Bladder microvascular endothelial cell (primary cell): ENCODE results near the gene OST4. TPM values are rescaled to one million over a fixed set of nuclear protein-coding genes. Genes with fewer than 3 reads are reported as not detected.

Experiments used
- total RNA-seq: library from RNA; depleted of rRNA; stranded (reverse); fragments of >200 nt; gene quantifications from 2 replicates; pipeline ENCODE4 v1.2.3, GENCODE V29; 2014

Gene OST4
- 391 and 400 TPM in 2 replicates for total RNA-seq

DNA sequence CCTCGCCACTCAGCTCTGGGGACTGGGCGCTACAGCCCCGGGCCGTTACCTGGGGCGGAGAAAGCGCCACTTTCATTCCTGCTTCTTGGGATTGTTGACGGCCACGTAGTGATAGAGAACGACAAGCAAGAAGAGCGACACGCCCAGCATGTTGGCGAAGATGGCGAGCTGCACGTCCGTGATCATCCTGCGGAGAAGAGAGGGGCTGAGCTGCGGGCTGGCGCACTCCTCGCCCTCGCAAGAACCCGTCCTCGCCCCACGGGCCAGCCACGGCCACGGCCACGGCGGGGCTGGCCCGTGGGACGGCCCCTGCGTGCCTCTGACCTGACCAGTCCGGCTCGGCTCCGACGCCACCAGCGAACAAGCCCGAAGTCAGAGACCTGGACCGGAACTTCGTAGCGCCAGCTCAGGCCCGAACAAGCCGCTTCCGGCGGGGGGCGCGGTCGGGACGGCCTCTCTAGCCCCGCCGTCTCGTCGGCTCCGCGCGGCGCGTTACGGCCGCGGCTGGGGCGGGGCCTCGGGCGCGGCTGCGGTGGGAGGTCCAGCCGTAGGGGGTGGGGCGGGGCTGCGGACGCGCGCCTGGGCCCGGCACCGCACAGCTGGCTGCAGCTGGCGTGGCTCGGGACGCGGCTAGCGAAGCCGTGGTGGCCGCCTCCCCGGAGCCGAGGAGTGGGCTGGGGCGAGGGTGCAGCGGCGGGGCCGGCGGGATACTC lies at the start of gene OST4:
Gene OST4, minus strand, starts transcription at position 378 of the 713 bp plus-strand sequence.

DNA sequence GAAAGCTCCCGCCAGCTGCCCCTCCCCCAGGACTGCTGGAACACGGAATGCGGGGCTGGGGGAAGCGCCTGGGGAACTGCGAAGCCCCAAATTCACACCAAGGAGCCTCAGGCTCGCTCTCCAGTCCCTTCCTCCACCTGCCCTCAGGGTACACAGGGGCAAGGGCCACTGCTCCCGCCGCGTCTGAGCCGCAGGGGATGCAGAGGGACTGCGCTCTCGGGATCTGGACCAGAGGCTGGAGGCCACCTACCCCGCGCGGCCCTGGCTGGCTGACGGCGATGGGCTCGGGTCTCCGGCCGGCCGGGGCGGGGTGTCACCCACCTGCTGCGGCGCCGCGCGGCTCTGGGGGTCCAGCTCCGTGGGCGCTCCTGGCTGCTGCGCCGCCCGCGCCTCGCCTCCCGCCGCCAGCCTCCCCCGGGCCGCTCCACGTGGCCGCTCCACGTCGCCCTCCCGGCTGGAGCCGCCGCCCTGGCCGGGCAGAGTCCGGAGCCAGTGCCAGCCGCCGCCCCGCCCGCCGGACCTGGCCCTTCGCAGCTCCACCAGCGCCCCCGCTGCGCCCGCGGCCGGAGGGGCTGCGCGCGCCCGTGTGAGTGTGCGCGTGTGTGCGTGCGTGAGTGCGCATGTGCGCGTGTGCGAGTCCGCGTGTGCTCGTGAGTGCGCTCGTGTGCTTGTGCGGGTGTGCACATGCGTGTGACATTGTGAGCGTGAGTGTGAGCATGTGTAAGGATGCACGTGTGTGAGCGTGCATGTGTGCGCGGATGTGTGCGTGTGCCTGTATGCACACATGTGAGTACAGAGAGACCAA lies 47.3 kb upstream of the OST4 start, which contains the start of gene CGREF1:
Gene CGREF1, minus strand, starts transcription at position 604 of the 805 bp plus-strand sequence. CDS start 14,762 bp downstream, outside the sequence.

DNA sequence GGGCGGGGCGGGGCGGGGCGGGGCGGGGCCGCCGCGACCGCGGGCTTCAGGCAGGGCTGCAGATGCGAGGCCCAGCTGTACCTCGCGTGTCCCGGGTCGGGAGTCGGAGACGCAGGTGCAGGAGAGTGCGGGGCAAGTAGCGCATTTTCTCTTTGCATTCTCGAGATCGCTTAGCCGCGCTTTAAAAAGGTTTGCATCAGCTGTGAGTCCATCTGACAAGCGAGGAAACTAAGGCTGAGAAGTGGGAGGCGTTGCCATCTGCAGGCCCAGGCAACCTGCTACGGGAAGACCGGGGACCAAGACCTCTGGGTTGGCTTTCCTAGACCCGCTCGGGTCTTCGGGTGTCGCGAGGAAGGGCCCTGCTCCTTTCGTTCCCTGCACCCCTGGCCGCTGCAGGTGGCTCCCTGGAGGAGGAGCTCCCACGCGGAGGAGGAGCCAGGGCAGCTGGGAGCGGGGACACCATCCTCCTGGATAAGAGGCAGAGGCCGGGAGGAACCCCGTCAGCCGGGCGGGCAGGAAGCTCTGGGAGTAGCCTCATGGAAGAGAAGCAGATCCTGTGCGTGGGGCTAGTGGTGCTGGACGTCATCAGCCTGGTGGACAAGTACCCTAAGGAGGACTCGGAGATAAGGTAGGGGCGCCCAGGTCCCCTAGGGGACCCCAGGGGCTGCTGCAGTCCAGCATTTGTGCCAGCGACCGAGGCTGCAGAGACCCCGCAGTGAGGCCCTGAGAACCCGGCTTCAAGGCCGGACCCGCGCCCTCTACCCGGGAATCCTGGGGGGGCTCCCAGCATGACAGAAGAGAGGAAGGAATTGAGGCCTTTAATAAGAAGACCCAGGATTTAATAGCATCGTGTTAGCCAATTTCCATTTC lies 15.5 kb upstream of the OST4 start, which contains the start of gene KHK:
Gene KHK, plus strand, starts transcription at position 49 of the 870 bp plus-strand sequence. Its CDS starts 488 bp downstream, at position 537.

DNA sequence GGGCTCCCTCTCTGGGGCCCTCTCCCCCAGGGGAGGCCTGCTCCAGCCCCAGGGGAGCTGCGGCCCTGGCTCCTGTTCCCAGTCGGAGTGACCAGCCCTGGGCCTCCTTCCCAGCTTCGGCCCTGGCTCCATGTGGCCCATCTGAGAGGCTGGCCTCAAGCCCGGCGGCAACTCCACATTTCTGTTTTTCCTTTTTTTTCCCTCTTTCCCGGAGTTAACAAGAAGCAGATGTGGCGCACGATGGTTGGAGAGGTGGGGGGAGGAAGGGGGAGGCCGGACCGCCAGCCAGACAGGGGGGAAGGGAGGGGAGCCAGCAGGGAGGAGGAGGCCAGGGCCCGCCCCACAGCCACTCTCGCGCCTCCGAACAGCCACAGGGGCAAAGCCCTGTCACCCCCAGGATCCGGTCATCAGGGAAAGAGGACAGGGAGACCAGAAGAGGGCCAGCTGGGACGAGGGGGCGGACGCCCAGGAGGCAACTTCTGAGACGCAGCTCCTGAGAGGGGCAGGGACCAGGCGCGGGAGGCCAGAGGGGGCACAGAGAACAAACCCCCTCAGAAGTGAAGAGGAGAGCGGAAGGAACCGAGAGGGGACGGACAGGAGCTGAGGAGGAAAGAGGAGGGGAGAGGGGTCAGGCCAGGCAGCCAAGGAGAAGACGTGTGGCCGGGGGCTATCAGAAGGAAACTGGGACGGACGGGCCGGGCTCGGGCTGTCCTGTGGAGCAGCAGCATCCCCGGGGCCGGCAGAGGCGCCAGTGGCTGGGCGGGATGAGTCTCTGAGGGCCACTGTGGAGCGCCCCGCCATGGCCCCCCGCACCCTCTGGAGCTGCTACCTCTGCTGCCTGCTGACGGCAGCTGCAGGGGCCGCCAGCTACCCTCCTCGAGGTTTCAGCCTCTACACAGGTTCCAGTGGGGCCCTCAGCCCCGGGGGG lies 7.1 kb upstream of the OST4 start, which contains the start of gene EMILIN1:
Gene EMILIN1, plus strand, starts transcription at position 349 of the 928 bp plus-strand sequence. Its CDS starts 451 bp downstream, at position 800.

DNA sequence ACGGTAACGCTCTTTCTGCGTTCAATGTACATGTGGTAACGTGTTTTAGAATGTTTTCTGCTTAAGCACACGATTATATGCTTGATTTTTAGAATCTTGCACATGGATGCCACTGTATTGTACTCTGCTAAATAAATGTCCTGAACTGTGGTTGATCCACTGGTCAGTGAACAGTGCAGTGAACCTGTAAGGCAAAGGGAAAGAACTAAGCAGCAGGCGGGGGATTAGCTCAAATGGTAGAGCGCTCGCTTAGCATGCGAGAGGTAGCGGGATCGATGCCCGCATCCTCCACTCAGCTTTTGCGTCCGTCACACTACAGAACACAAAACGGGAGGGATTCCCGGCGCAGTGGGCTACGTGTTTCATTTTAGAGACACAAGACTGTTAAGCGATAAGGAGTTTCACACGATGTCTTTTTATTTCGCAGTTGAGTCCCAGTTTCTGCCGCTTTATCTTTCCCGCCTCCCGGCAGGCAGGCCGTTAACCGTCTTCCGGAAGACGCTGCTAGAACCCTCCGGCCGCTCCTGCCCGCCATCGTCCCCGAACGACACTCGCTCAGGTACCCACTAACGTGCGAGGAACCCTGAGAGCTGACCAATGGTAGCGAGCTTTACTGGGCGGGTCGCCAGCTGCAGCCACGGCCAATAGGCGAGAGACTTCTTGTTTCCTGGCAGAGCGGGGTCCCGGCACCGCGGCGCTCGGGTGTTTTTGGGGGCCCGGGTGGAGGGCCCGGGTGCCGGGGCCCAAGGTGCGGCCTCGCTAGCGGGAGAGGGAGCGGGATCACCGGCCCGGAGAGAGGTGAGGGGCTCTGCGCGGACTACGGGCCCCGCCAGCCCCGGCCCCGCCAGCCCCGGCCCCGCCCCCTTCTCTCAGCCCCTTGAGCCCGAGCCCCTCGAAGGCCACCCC lies 20.2 kb downstream of the OST4 start, which contains the start of gene AGBL5:
Gene AGBL5, plus strand, starts transcription at position 673 of the 906 bp plus-strand sequence. CDS start 1,291 bp downstream, outside the sequence.

DNA sequence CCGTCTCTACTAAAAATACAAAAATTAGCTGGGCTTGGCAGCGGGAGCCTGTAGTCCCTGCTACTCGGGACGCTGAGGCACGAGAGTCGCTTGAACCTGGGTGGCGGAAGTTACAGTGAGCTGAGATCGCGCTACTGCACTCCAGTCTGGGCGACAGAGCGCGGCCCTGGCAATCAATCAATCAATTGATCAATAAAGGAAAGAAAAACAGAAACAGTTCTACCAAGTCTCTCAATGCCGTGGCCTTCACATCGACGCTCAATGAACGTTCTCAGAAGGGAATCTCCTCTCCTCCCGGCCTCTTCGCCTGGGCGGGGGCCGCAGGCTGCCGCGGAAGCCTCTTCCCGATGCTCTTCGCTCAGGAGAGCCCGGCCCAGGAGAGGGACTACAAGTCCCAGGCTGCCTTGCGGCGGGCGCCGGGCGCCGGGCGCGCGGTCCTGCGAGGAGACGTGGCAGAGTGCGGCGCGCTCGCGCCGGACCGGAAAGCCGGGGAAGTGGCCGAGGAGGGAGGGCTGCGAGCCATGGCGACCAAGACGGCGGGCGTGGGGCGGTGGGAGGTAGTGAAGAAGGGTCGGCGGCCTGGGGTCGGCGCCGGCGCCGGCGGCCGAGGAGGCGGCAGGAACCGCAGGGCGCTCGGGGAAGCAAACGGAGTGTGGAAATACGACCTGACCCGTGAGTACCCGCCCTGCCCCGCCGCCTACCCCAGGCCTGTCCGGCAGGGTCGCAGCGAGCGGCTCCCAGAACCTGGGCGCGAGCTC lies 38.8 kb downstream of the OST4 start, which contains the start of gene TMEM214:
Gene TMEM214, plus strand, starts transcription at position 471 of the 758 bp plus-strand sequence. Its CDS starts 51 bp downstream, at position 522.

Other genes with a start within 250 kb of the OST4 start
- not detected in 2 replicates for gene DPYSL5, start 223.5 kb downstream of the OST4 start, total RNA-seq
- gene MAPRE3, start 101.0 kb downstream of the OST4 start, total RNA-seq, result 0.49 and 1.6 TPM in 2 replicates
- gene TMEM214, start 38.7 kb downstream of the OST4 start, total RNA-seq, result 14.1 and 33.0 TPM in 2 replicates
- 10.4 and 13.0 TPM in 2 replicates for gene AGBL5, start 20.0 kb downstream of the OST4 start, total RNA-seq
- 2.3 and 49.0 TPM in 2 replicates for gene EMILIN1, start 7.0 kb upstream of the OST4 start, total RNA-seq
- gene KHK, start 15.1 kb upstream of the OST4 start, total RNA-seq, result 2.8 and 4.5 TPM in 2 replicates
- gene CGREF1, start 47.5 kb upstream of the OST4 start, total RNA-seq, result 0.65 and 2.3 TPM in 2 replicates
- gene ABHD1, start 52.2 kb upstream of the OST4 start, total RNA-seq, result 0.06 TPM in 1 of 2 replicates, not detected in the other
- 23.2 and 61.4 TPM in 2 replicates for gene PREB, start 63.0 kb upstream of the OST4 start, total RNA-seq
- gene PRR30, start 67.8 kb upstream of the OST4 start, total RNA-seq, result not detected in 2 replicates
- gene TCF23, start 77.3 kb upstream of the OST4 start, total RNA-seq, result not detected in 2 replicates
- 95.0 and 112 TPM in 2 replicates for gene ATRAID, start 140.4 kb upstream of the OST4 start, total RNA-seq
- gene SLC5A6, start 140.6 kb upstream of the OST4 start, total RNA-seq, result 10.7 and 57.2 TPM in 2 replicates
- 27.0 and 81.6 TPM in 2 replicates for gene CAD, start 145.7 kb upstream of the OST4 start, total RNA-seq
- 0.81 and 34.7 TPM in 2 replicates for gene SLC30A3, start 191.4 kb upstream of the OST4 start, total RNA-seq
- gene DNAJC5G, start 203.8 kb upstream of the OST4 start, total RNA-seq, result 0.16 and 4.4 TPM in 2 replicates
- gene TRIM54, start 210.8 kb upstream of the OST4 start, total RNA-seq, result 3.1 TPM in 1 of 2 replicates, not detected in the other
- gene UCN, start 236.8 kb upstream of the OST4 start, total RNA-seq, result 0.44 and 0.49 TPM in 2 replicates